CD4-positive, alpha-beta T cell (primary cell): ENCODE data around the gene BCLAF1. TPM values are rescaled to one million over a fixed set of nuclear protein-coding genes. Genes with fewer than 3 reads are reported as not detected.
A peak's percentile ranks its signal among the peaks of the same experiment; 100 is the strongest.

Experiments used
- ATAC-seq: fragments of 200-7000 bp; cut with Tn5 transposase; one replicate; pipeline ENCODE4 v1.10.0; 2022; ENCODE audit warnings: mild to moderate bottlenecking; ENCODE audit not compliant: poor library complexity
- CTCF ChIA-PET: fragments of 350-600 bp; sonication (Branson Sonifier 250); formaldehyde crosslinking; loops from one replicate; lab custom pipeline; 2021; ENCODE audit warnings: antibody characterized with exemption, inconsistent platforms; lab: Charles Lee
- POLR2A ChIA-PET: fragments of 350-600 bp; sonication (Branson Sonifier 250); formaldehyde crosslinking; loops from one replicate; lab custom pipeline; 2021; ENCODE audit warnings: antibody characterized with exemption, inconsistent platforms; lab: Charles Lee
- DNase-seq, 14 experiments: peaks; one replicate each; pipeline ENCODE4 v3.0.0-alpha.2; 2013 to 2020; ENCODE audit warnings: mixed read lengths in 2 of 14
- H3K27ac ChIP-seq, 2 donors: one replicate each; pipeline versions ENCODE4 v1.5.1 to v1.7.0; 2013; ENCODE audit warnings: low read length in 2 of 2, low read depth in 1 of 2, mild to moderate bottlenecking in 1 of 2
- H3K27me3 ChIP-seq, 2 experiments: 1 replicate in 1 of 2; 2 replicates in 1 of 2; pipeline versions ENCODE4 v1.6.1 to v1.7.0; 2013; ENCODE audit warnings: low read length in 2 of 2, control low read depth in 1 of 2, mild to moderate bottlenecking in 1 of 2, moderate library complexity in 1 of 2; ENCODE audit not compliant: insufficient read depth in 2 of 2, control insufficient read depth in 1 of 2
- H3K36me3 ChIP-seq: one replicate; pipeline ENCODE4 v1.6.1; 2013; ENCODE audit warnings: low read length, control low read depth; ENCODE audit not compliant: insufficient read depth
- H3K4me1 ChIP-seq: one replicate; pipeline ENCODE4 v1.6.1; 2013; ENCODE audit warnings: low read length, control low read depth; ENCODE audit not compliant: insufficient read depth
- H3K4me3 ChIP-seq: one replicate; pipeline ENCODE4 v1.5.1; 2013; ENCODE audit warnings: mild to moderate bottlenecking, low read length, moderate library complexity
- H3K9me3 ChIP-seq, 2 experiments: 1 replicate in 1 of 2; 2 replicates in 1 of 2; pipeline versions ENCODE4 v1.6.1 to v1.7.0; 2013; ENCODE audit warnings: low read length in 2 of 2, mild to moderate bottlenecking in 2 of 2, control low read depth in 1 of 2, moderate library complexity in 1 of 2; ENCODE audit not compliant: control insufficient read depth in 1 of 2, insufficient read depth in 1 of 2
- H3K27ac Mint-ChIP-seq: one replicate; pipeline ENCODE4 v1.8.0; 2020; ENCODE audit warnings: mixed read lengths
- H3K27me3 Mint-ChIP-seq: one replicate; pipeline ENCODE4 v1.8.0; 2021; ENCODE audit warnings: mixed read lengths
- H3K36me3 Mint-ChIP-seq: one replicate; pipeline ENCODE4 v1.8.0; 2021; ENCODE audit warnings: low read depth, mixed read lengths
- H3K4me1 Mint-ChIP-seq: one replicate; pipeline ENCODE4 v1.8.0; 2021; ENCODE audit warnings: low read depth, mixed read lengths
- H3K4me3 Mint-ChIP-seq: one replicate; pipeline ENCODE4 v1.8.0; 2020; ENCODE audit warnings: mild to moderate bottlenecking, mixed read lengths
- H3K9me3 Mint-ChIP-seq: one replicate; pipeline ENCODE4 v1.8.0; 2020; ENCODE audit warnings: mixed read lengths
- intact Hi-C, 2 experiments: fragments of 100-400 bp; cut with DNase I in 1 of 2; cut with micrococcal nuclease in 1 of 2; formaldehyde crosslinking; loops; one replicate each; pipeline versions ENCODE4 v1.15.1 to v1.9.0; 2023 to 2025; cut with DNase I, micrococcal nuclease
- total RNA-seq, 174 experiments: library from RNA in 2 of 174; stranded (reverse) in 2 of 174; gene quantifications; one replicate each; pipeline ENCODE4 v1.2.3 and lab custom pipeline; 2021 to 2026
- TF ChIP-seq, protein P1 (sequence below): fragments of 200-600 bp; IDR thresholded peaks from one replicate; pipeline ENCODE4 v1.8.0; 2022; ENCODE audit warnings: antibody characterized with exemption, mild to moderate bottlenecking

BCLAF1 gene
- total RNA-seq, 2 experiments from 2014 or later: 484 to 501 TPM

DNA sequence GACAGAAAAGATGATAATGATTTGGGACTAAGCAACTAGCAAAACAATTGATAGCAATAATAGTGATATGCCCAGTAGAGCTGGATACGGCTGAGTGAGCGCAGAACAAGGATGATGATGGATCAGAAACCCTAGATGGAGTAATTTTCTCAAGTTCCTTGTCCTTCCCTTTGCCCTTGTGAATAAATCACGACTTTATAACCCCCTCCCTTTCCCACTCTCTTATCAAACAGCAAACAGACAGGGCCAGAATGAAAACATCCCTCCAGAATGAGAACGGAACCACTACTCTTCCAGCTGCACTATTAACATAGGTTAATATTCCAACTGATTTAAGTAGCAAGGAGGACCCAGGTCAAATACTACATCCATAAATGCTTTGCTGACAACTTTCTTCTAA is 38.3 kb downstream of the BCLAF1 start:
- Histone ChIP-seq H3K36me3 (no peaks in the 10 kb centered on the region), H3K9me3 (no peaks in the 10 kb centered on the region), H3K27me3 (no peaks in the 10 kb centered on the region), H3K4me1 (peaks cover 20% of the 10 kb centered on the region), H3K27ac (no peak overlapping the region), H3K4me3 (peak overlapping the region; percentile 79)
- Mint-ChIP-seq H3K27me3 (no peaks in the 10 kb centered on the region), H3K27ac (peak overlapping the region; percentile 54), H3K9me3 (no peaks in the 10 kb centered on the region), H3K36me3 (peaks cover 17% of the 10 kb centered on the region), H3K4me3 (peak overlapping the region; percentile 95), H3K4me1 (peaks cover 39% of the 10 kb centered on the region)
- CTCF ChIA-PET: interaction anchor here (1.7 kb wide), 1 partner anchor 39 kb away, joined by 5 read pairs; the partner anchor contains the start of gene BCLAF1
- ATAC-seq (no peak), DNase-seq (peak in 2 of 14 experiments; percentile 14 to 20)
- TF ChIP-seq, protein P1, sequence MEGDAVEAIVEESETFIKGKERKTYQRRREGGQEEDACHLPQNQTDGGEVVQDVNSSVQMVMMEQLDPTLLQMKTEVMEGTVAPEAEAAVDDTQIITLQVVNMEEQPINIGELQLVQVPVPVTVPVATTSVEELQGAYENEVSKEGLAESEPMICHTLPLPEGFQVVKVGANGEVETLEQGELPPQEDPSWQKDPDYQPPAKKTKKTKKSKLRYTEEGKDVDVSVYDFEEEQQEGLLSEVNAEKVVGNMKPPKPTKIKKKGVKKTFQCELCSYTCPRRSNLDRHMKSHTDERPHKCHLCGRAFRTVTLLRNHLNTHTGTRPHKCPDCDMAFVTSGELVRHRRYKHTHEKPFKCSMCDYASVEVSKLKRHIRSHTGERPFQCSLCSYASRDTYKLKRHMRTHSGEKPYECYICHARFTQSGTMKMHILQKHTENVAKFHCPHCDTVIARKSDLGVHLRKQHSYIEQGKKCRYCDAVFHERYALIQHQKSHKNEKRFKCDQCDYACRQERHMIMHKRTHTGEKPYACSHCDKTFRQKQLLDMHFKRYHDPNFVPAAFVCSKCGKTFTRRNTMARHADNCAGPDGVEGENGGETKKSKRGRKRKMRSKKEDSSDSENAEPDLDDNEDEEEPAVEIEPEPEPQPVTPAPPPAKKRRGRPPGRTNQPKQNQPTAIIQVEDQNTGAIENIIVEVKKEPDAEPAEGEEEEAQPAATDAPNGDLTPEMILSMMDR: no peak
- intact Hi-C loops: loop anchor here (2.0 to 5.0 kb wide), 2 partner anchors 13 to 66 kb away; no protein-coding TSS in a partner anchor
- POLR2A ChIA-PET: interaction anchor here (1.1 to 8.3 kb wide), 5 partner anchors 9 to 37 kb away, joined by 3 to 208 read pairs (median 9); partner anchors contain the start of gene BCLAF1

DNA sequence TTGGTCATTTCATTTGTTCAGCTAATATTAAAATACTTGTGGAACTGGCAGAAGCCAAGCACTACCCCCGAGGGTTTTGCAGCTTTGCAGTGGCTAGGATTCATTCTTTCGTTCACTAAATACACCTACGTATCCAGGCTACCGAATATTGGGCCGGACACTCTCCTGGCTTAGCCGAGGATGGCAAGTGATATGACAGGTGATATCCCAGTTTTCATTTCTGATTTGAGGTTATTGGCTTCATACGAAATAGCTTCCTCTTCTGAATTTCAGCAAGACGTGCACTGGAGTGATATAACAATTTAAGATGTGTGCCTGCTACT is 39.0 kb downstream of the BCLAF1 start:
- no peak overlapping the region for H3K27ac ChIP-seq
- no peaks in the 10 kb centered on the region for H3K9me3 ChIP-seq
- no peak for DNase-seq
- peaks cover 20% of the 10 kb centered on the region for H3K4me1 ChIP-seq
- H3K36me3 Mint-ChIP-seq: peaks cover 17% of the 10 kb centered on the region
- intact Hi-C loops: loop anchor here (1.0 to 5.0 kb wide), 3 partner anchors 14 to 67 kb away; no protein-coding TSS in a partner anchor
- no peaks in the 10 kb centered on the region for H3K9me3 Mint-ChIP-seq
- H3K4me3 ChIP-seq: peak overlapping the region; percentile 79
- ChIA-PET POLR2A (interaction anchor here (0.7 to 8.3 kb wide), 13 partner anchors 9 to 573 kb away, joined by 3 to 208 read pairs (median 3); partner anchors contain the start of gene BCLAF1), CTCF (interaction anchor here (1.7 to 1.8 kb wide), 2 partner anchors 40 to 67 kb away, joined by 5 to 14 read pairs; partner anchors contain the start of gene BCLAF1)
- peak; percentile 4 for ATAC-seq
- H3K27me3 ChIP-seq: no peaks in the 10 kb centered on the region
- TF ChIP-seq, protein P1: no peak
- no peaks in the 10 kb centered on the region for H3K36me3 ChIP-seq
- peak overlapping the region; percentile 95 for H3K4me3 Mint-ChIP-seq
- no peaks in the 10 kb centered on the region for H3K27me3 Mint-ChIP-seq
- H3K27ac Mint-ChIP-seq: peak overlapping the region; percentile 54
- H3K4me1 Mint-ChIP-seq: peaks cover 39% of the 10 kb centered on the region

DNA sequence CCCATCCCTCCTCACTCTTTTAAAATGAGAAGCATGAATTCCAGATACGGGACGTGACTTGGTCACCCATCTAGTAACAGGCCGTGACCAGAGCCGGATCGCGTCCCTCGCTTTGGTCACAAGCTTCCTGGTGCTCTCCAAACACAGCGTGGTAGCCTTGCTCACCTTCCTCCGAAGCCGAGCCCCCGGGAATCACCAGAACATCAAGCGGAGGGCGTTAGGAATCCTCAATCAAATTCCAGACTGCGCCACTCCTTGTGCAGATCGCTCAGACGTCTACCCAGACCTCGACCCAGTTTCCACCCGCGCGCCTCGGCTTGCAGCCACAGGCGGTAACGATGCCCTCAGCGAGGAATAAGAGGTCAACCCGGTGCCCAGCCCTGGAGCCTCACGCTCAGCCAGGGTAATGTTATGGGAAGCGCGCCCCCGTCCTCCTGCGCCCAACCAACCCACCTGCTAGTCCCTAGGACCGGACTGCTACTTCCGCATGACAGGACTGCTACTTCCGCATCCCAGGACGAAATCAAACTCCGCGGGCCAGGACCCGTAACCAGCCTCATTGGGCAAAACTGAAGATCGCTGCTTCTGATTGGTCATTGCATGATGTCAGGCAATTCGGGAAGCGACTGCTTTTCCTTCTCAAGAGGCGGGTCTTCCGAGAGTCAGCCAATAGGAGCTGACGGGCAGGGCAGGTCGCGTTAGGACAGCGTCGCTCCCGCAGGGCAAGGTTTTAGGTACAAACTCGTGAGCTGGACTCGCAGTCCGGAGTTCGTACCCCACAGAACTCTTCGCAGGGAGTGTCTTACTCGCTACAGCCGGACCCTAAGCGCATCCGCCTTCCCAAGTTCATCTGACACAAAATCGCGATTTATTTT is 39.6 kb downstream of the BCLAF1 start, which contains the start of gene MTFR2:
TSS of gene MTFR2 (minus strand) at position 501 of the 875 bp plus-strand sequence. CDS start 1,212 bp downstream, outside the sequence.
- peak within 1 kb of the TSS; percentile 95 for H3K4me3 Mint-ChIP-seq
- H3K4me3 ChIP-seq: peak within 1 kb of the TSS; percentile 79
- H3K27ac ChIP-seq: no peak within 1 kb of the TSS
- H3K36me3 ChIP-seq: no peaks in the 10 kb centered on the region
- CTCF ChIA-PET: interaction anchor here (1.7 to 1.8 kb wide), 2 partner anchors 40 to 67 kb away, joined by 5 to 14 read pairs; partner anchors contain the start of gene BCLAF1
- TF ChIP-seq, protein P1: no peak
- H3K27me3 ChIP-seq: no peaks in the 10 kb centered on the region
- H3K4me1 ChIP-seq: peaks cover 20% of the 10 kb centered on the region
- no peaks in the 10 kb centered on the region for H3K9me3 Mint-ChIP-seq
- peaks cover 39% of the 10 kb centered on the region for H3K4me1 Mint-ChIP-seq
- DNase-seq (peak; percentile 80 to 99 (median 87)), ATAC-seq (peak; percentile 95)
- POLR2A ChIA-PET: interaction anchor here (0.7 to 8.3 kb wide), 14 partner anchors 10 to 573 kb away, joined by 3 to 208 read pairs (median 3); partner anchors contain the start of gene BCLAF1
- no peaks in the 10 kb centered on the region for H3K9me3 ChIP-seq
- H3K27me3 Mint-ChIP-seq: no peaks in the 10 kb centered on the region
- intact Hi-C loops: loop anchor here (1.0 to 5.0 kb wide), 3 partner anchors 15 to 67 kb away; no protein-coding TSS in a partner anchor
- peaks cover 11% of the 10 kb centered on the region for H3K36me3 Mint-ChIP-seq
- peak within 1 kb of the TSS; percentile 54 for H3K27ac Mint-ChIP-seq
